IPS-15b (cell line): Measurements from ENCODE around the gene WDR82.

Experiments
- H3K27me3 ChIP-seq: one replicate; pipeline ENCODE4 v1.6.1; 2013; ENCODE audit warnings: low read length; ENCODE audit not compliant: control insufficient read depth, insufficient read depth
- H3K36me3 ChIP-seq: one replicate; pipeline ENCODE4 v1.6.1; 2013; ENCODE audit warnings: low read length; ENCODE audit not compliant: control insufficient read depth, insufficient read depth
- H3K4me1 ChIP-seq: one replicate; pipeline ENCODE4 v1.6.1; 2013; ENCODE audit warnings: mild to moderate bottlenecking, low read length; ENCODE audit not compliant: control insufficient read depth, insufficient read depth
- H3K4me3 ChIP-seq: one replicate; pipeline ENCODE4 v1.5.1; 2013; ENCODE audit warnings: low read depth, low read length
- H3K9ac ChIP-seq: one replicate; pipeline ENCODE4 v1.6.1; 2013; ENCODE audit warnings: low read depth, mild to moderate bottlenecking, low read length
- H3K9me3 ChIP-seq: one replicate; pipeline ENCODE4 v1.6.1; 2013; ENCODE audit warnings: mild to moderate bottlenecking, low read length; ENCODE audit not compliant: control insufficient read depth, insufficient read depth

WDR82 gene

GRCh38 chr3:52303811-52304210 is 25.4 kb upstream of the WDR82 start:
- Histone ChIP-seq H3K9me3 (no peaks in the 10 kb centered on the region), H3K27me3 (no peaks in the 10 kb centered on the region), H3K4me1 (peaks cover 7% of the 10 kb centered on the region), H3K36me3 (no peaks in the 10 kb centered on the region), H3K9ac (no peak overlapping the region), H3K4me3 (no peak overlapping the region)

- no peaks in the 10 kb centered on the region for H3K36me3 ChIP-seq
- no peak overlapping the region for H3K4me3 ChIP-seq
- no peaks in the 10 kb centered on the region for H3K27me3 ChIP-seq
- no peaks in the 10 kb centered on the region for H3K9me3 ChIP-seq
- H3K9ac ChIP-seq, result no peak overlapping the region
- H3K4me1 ChIP-seq, result peaks cover 9% of the 10 kb centered on the region
These were observed 24.1 kb upstream of the WDR82 start for GRCh38 chr3:52302426-52303145.

GRCh38 chr3:52299879-52300611 is 21.6 kb upstream of the WDR82 start:
- Histone ChIP-seq H3K4me3 (peak overlapping the region; percentile 31), H3K36me3 (no peaks in the 10 kb centered on the region), H3K4me1 (peaks cover 9% of the 10 kb centered on the region), H3K9ac (no peak overlapping the region), H3K27me3 (no peaks in the 10 kb centered on the region), H3K9me3 (no peaks in the 10 kb centered on the region)

GRCh38 chr3:52299247-52299878 is 20.9 kb upstream of the WDR82 start:
- Histone ChIP-seq H3K4me3 (peak overlapping the region; percentile 31), H3K4me1 (peaks cover 9% of the 10 kb centered on the region), H3K36me3 (no peaks in the 10 kb centered on the region), H3K9ac (no peak overlapping the region), H3K9me3 (no peaks in the 10 kb centered on the region), H3K27me3 (no peaks in the 10 kb centered on the region)

- Histone ChIP-seq H3K4me3 (peak overlapping the region; percentile 22), H3K36me3 (no peaks in the 10 kb centered on the region), H3K9me3 (no peaks in the 10 kb centered on the region), H3K4me1 (peaks cover 9% of the 10 kb centered on the region), H3K9ac (no peak overlapping the region), H3K27me3 (no peaks in the 10 kb centered on the region)
These were observed 20.0 kb upstream of the WDR82 start for GRCh38 chr3:52298149-52299098.

GRCh38 chr3:52297242-52298148 is 19.0 kb upstream of the WDR82 start:
- H3K9ac ChIP-seq, result no peak overlapping the region
- H3K4me3 ChIP-seq, result no peak overlapping the region
- no peaks in the 10 kb centered on the region for H3K36me3 ChIP-seq
- H3K4me1 ChIP-seq, result peaks cover 9% of the 10 kb centered on the region
- no peaks in the 10 kb centered on the region for H3K9me3 ChIP-seq
- H3K27me3 ChIP-seq, result no peaks in the 10 kb centered on the region

GRCh38 chr3:52295671-52296208 is 17.3 kb upstream of the WDR82 start:
- Histone ChIP-seq H3K36me3 (peaks cover 2% of the 10 kb centered on the region), H3K4me3 (no peak overlapping the region), H3K9ac (no peak overlapping the region), H3K9me3 (no peaks in the 10 kb centered on the region), H3K27me3 (no peaks in the 10 kb centered on the region), H3K4me1 (peaks cover 9% of the 10 kb centered on the region)

- Histone ChIP-seq H3K9ac (no peak overlapping the region), H3K27me3 (no peaks in the 10 kb centered on the region), H3K4me3 (no peak overlapping the region), H3K36me3 (peaks cover 3% of the 10 kb centered on the region), H3K9me3 (no peaks in the 10 kb centered on the region), H3K4me1 (peaks cover 4% of the 10 kb centered on the region)
These were observed 16.1 kb upstream of the WDR82 start for GRCh38 chr3:52294320-52295150.

- H3K9ac ChIP-seq, result no peak overlapping the region
- H3K36me3 ChIP-seq, result peaks cover 3% of the 10 kb centered on the region
- peaks cover 2% of the 10 kb centered on the region for H3K4me1 ChIP-seq
- no peaks in the 10 kb centered on the region for H3K27me3 ChIP-seq
- H3K4me3 ChIP-seq, result no peak overlapping the region
- H3K9me3 ChIP-seq, result no peaks in the 10 kb centered on the region
These were observed 15.3 kb upstream of the WDR82 start for GRCh38 chr3:52293491-52294319.
